Immature natural killer cell (primary cell): Measurements from ENCODE around the gene CTXN2. TPM values are rescaled to one million over a fixed set of nuclear protein-coding genes. Genes with fewer than 3 reads are reported as not detected.

Experiments used
- DNase-seq, 3 donors: peaks; one replicate each; pipeline ENCODE4 v3.0.0; 2022; ENCODE audit warnings: mixed read lengths in 1 of 3
- H3K27ac Mint-ChIP-seq, 6 donors: one replicate each; pipeline ENCODE4 v1.8.0; 2020; ENCODE audit warnings: mixed read lengths in 6 of 6, mild to moderate bottlenecking in 5 of 6, inconsistent platforms in 4 of 6, moderate library complexity in 3 of 6
- H3K27me3 Mint-ChIP-seq, 3 donors: one replicate each; pipeline ENCODE4 v1.8.0; 2020 to 2021; ENCODE audit warnings: low read depth in 3 of 3, mild to moderate bottlenecking in 3 of 3, mixed read lengths in 3 of 3, moderate library complexity in 3 of 3, inconsistent platforms in 1 of 3
- H3K36me3 Mint-ChIP-seq, 3 donors: one replicate each; pipeline ENCODE4 v1.8.0; 2020; ENCODE audit warnings: mixed read lengths in 3 of 3, inconsistent platforms in 2 of 3, mild to moderate bottlenecking in 2 of 3
- H3K4me1 Mint-ChIP-seq, 2 donors: one replicate each; pipeline ENCODE4 v1.8.0; 2020; ENCODE audit warnings: inconsistent platforms in 2 of 2, mild to moderate bottlenecking in 2 of 2, mixed read lengths in 2 of 2, moderate library complexity in 1 of 2
- H3K4me3 Mint-ChIP-seq, 5 donors: one replicate each; pipeline ENCODE4 v1.8.0; 2020; ENCODE audit warnings: mild to moderate bottlenecking in 5 of 5, mixed read lengths in 5 of 5, inconsistent platforms in 3 of 5, moderate library complexity in 3 of 5
- H3K9me3 Mint-ChIP-seq, 6 donors: one replicate each; pipeline ENCODE4 v1.8.0; 2020; ENCODE audit warnings: mild to moderate bottlenecking in 6 of 6, mixed read lengths in 6 of 6, inconsistent platforms in 4 of 6, moderate library complexity in 3 of 6
- polyA plus RNA-seq, 3 donors: library from polyadenylated mRNA; unstranded; fragments of 300-500 nt; fragmentation: Illumina TruSeq; gene quantifications; one replicate each; pipeline ENCODE4 v1.2.3, GENCODE V29; 2021

CTXN2 gene
- polyA plus RNA-seq, 3 donors from 2014 or later: not detected

DNA sequence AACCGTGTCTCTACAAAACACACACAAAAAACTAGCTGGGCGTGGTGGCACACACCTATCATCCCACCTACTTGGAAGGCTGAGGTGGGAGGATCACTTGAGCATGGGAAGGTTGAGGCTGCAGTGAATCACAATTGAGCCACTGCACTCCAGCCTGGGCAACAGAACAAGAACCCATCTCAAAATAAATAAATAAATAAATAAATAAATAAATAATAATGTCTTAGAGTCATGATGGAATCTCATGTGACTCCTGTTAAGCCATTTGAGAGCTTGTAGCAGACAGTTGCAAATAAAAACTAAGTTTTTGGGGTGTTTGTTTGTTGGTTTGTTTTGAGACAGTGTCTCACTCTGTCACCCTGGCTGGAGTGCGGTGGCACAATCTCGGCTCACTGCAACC is 47.9 kb downstream of the CTXN2 start:
- Mint-ChIP-seq H3K4me1 (no peaks in the 10 kb centered on the region), H3K27ac (no peak overlapping the region), H3K4me3 (no peak overlapping the region)

GRCh38 chr15:48242015-48242414 is 50.5 kb downstream of the CTXN2 start:
- Mint-ChIP-seq H3K9me3 (no peaks in the 10 kb centered on the region), H3K27me3 (peaks cover 0 to 4% (median 0%) of the 10 kb centered on the region in 3 donors), H3K4me3 (no peak overlapping the region), H3K4me1 (no peaks in the 10 kb centered on the region), H3K36me3 (no peaks in the 10 kb centered on the region), H3K27ac (no peak overlapping the region)
- no peak for DNase-seq

More for the DNA sequence above, 47.9 kb downstream of the CTXN2 start:
- peaks cover 0 to 4% (median 3%) of the 10 kb centered on the region in 3 donors for H3K27me3 Mint-ChIP-seq
- H3K9me3 Mint-ChIP-seq: no peaks in the 10 kb centered on the region
- no peaks in the 10 kb centered on the region for H3K36me3 Mint-ChIP-seq
- DNase-seq: no peak

GRCh38 chr15:48242535-48242934 is 51.1 kb downstream of the CTXN2 start:
- Mint-ChIP-seq H3K27ac (no peak overlapping the region), H3K4me1 (no peaks in the 10 kb centered on the region), H3K27me3 (peaks cover 0 to 4% (median 0%) of the 10 kb centered on the region in 3 donors), H3K36me3 (no peaks in the 10 kb centered on the region), H3K4me3 (no peak overlapping the region), H3K9me3 (no peaks in the 10 kb centered on the region)
- no peak for DNase-seq

DNA sequence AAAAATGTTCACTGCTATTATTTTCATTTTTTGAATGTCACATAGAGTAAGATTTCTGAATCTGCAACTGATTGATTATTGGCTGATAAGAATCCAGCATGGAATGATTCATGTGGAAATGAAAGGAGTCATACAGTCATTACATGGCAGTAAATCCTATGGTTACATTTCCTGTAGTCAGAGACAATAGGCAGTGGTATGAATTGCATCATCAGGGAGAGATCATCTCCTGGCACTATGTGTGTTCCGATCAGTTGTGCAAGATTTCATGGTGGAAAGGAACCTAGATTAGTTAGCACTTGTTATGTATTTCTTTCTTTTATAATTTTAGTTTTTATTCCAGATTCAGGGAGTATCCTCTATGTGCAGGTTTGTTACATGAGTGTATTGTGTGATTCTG is 53.5 kb downstream of the CTXN2 start:
- no peaks in the 10 kb centered on the region for H3K36me3 Mint-ChIP-seq
- no peak overlapping the region for H3K27ac Mint-ChIP-seq
- no peak for DNase-seq
- H3K4me3 Mint-ChIP-seq: no peak overlapping the region
- H3K9me3 Mint-ChIP-seq: no peaks in the 10 kb centered on the region
- H3K27me3 Mint-ChIP-seq: peaks cover 0 to 4% (median 2%) of the 10 kb centered on the region in 3 donors
- no peaks in the 10 kb centered on the region for H3K4me1 Mint-ChIP-seq

- no peaks in the 10 kb centered on the region for H3K9me3 Mint-ChIP-seq
- no peak for DNase-seq
- no peak overlapping the region for H3K4me3 Mint-ChIP-seq
- no peaks in the 10 kb centered on the region for H3K4me1 Mint-ChIP-seq
- no peaks in the 10 kb centered on the region for H3K36me3 Mint-ChIP-seq
- H3K27ac Mint-ChIP-seq: no peak overlapping the region
- peaks cover 0 to 2% (median 0%) of the 10 kb centered on the region in 3 donors for H3K27me3 Mint-ChIP-seq
Observed at GRCh38 chr15:48248414-48248813, 56.9 kb downstream of the CTXN2 start.

GRCh38 chr15:48250640-48251076 is 59.2 kb downstream of the CTXN2 start:
- peaks cover 0 to 5% (median 0%) of the 10 kb centered on the region in 3 donors for H3K27me3 Mint-ChIP-seq
- no peaks in the 10 kb centered on the region for H3K9me3 Mint-ChIP-seq
- H3K27ac Mint-ChIP-seq: no peak overlapping the region

DNA sequence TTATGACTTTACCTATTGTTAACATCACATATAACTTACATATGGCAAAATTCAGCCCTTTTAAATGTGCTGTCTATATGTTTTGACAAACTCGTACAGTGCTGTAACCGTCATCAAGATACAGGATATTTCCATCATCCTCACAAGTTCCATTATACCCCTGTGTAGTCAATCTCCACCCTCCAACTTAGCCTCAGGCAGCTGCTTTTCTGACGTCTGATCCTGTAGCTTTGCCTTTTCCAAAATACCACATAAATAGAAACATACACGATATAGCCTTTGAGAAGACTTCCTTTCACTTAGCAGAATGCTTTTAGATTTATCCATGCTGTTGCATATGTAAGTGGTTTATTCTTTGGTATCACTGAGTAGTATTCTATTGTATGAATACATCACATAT is 61.7 kb downstream of the CTXN2 start:
- Mint-ChIP-seq H3K27ac (no peak overlapping the region), H3K4me1 (no peaks in the 10 kb centered on the region), H3K9me3 (no peaks in the 10 kb centered on the region), H3K4me3 (no peak overlapping the region), H3K27me3 (peaks cover 0 to 5% (median 3%) of the 10 kb centered on the region in 3 donors), H3K36me3 (no peaks in the 10 kb centered on the region)
- DNase-seq: no peak

More at GRCh38 chr15:48250640-48251076, 59.2 kb downstream of the CTXN2 start:
- Mint-ChIP-seq H3K4me1 (no peaks in the 10 kb centered on the region), H3K4me3 (no peak overlapping the region), H3K36me3 (no peaks in the 10 kb centered on the region)
- no peak for DNase-seq

Other genes with a start within 250 kb of the CTXN2 start
- not detected for gene SLC24A5, start 70.7 kb upstream of the CTXN2 start, polyA plus RNA-seq
- gene MYEF2, start 13.4 kb upstream of the CTXN2 start, polyA plus RNA-seq: 1 to 10 TPM in 2 of 3 donors, not detected in 1; 1.5 to 1.6 TPM
- gene SLC12A1, start 14.6 kb downstream of the CTXN2 start, polyA plus RNA-seq: not detected
- 100 to 1,000 TPM in 1 of 3 donors, 10 to 100 TPM in 2; 84.0 to 125 (median 89.7) TPM for gene DUT, start 139.8 kb downstream of the CTXN2 start, polyA plus RNA-seq